ENCODE data around the gene IGHMBP2.

The IGHMBP2 gene

DNA sequence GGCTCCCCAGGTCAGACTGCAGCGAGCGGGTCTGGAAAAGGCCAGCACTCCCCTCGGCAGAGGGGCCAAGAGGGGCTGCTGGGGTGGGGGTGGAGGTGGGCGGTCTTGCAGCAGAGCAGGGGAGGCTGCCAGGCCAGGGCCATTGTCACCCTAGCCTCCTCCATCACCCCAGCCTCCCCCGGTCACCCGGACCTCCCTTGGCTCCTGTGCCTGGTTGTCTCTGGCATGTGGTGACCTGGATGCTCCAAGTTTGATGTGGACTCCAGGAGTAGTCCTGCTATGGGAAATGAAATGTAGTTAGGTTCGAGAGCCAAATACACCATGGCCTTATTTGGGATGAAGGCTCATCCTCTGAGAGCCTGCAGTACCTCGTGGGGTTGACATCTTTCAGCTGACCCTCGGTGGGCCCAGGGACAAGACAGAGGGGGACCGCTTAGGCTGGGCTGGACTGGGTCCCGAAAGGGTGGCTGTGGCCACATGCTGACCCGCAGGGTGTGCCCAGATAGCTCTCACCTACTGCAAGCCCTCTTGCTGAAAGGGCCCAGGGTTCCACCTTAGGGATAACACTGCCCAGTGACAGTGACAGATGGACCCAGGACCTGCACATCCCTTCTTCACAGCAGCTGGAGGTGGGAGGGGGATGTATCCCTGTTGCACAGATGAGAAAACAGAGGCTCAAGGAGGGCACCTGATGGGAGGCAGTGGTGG is 53.0 kb downstream of the IGHMBP2 start:
- TF ChIP-seq, protein P1, sequence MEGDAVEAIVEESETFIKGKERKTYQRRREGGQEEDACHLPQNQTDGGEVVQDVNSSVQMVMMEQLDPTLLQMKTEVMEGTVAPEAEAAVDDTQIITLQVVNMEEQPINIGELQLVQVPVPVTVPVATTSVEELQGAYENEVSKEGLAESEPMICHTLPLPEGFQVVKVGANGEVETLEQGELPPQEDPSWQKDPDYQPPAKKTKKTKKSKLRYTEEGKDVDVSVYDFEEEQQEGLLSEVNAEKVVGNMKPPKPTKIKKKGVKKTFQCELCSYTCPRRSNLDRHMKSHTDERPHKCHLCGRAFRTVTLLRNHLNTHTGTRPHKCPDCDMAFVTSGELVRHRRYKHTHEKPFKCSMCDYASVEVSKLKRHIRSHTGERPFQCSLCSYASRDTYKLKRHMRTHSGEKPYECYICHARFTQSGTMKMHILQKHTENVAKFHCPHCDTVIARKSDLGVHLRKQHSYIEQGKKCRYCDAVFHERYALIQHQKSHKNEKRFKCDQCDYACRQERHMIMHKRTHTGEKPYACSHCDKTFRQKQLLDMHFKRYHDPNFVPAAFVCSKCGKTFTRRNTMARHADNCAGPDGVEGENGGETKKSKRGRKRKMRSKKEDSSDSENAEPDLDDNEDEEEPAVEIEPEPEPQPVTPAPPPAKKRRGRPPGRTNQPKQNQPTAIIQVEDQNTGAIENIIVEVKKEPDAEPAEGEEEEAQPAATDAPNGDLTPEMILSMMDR (IDR thresholded peaks at IDR 0.05) = no peak

DNA sequence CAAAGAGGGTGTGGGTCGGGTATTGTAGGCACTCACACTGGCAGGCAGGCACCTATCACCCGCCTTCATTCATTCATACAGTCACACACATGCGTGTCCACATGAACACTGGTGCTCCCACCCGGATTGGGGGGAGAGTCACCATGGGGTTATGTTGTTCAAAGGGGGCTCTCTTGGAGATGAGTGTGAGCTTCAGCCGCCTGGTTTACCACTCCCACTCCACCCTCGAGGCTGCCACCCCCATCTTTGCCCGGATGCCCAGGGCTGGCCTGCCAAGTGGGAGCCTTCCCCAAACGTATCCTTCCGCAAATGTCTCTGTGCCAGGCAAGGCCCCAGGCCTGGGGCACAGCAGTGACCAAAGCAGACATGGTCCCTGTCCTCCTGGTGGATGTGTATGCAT is 54.5 kb downstream of the IGHMBP2 start:
- TF ChIP-seq, protein P1 (IDR thresholded peaks at IDR 0.05) = no peak

DNA sequence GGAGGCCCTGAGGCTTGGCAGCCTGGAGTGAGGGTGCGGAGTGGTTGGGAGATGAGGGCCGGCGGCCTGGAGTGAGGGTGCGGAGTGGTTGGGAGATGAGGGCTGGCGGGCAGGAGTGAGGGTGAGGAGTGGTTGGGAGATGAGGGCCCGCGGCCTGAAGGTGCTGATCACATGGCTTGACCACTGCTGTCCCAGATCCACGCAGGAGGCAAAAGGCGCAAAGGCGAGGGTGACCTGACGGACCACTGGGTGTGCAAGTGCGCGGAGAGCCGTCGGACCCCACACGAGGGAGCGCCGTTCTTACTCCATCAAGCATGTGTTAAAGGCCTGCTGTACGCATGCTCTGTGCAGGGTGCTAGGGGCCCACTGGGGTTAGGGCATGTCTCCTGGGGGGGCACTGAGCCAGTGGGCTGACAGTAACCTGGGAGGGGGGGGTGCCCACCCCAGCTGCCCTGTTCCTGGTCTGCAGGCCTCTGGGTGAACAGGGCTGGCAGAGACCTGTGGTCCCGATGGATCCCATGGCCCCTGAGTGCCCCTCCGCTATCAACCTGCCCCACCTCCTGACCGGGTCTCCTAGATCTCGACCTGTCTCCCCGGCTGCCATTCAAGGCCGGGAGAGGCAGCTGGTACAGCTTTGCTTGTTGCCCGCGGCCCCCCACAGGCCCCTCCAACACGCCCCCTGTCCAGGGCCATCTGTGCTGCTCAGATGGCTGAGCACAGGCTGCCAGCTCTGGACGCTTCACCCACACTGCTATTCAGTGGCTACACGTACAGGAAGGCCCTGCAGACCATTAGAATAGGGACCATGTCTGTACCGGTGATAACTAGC is 56.0 kb downstream of the IGHMBP2 start:
- TF ChIP-seq, protein P1 (IDR thresholded peaks at IDR 0.05) = no peak

DNA sequence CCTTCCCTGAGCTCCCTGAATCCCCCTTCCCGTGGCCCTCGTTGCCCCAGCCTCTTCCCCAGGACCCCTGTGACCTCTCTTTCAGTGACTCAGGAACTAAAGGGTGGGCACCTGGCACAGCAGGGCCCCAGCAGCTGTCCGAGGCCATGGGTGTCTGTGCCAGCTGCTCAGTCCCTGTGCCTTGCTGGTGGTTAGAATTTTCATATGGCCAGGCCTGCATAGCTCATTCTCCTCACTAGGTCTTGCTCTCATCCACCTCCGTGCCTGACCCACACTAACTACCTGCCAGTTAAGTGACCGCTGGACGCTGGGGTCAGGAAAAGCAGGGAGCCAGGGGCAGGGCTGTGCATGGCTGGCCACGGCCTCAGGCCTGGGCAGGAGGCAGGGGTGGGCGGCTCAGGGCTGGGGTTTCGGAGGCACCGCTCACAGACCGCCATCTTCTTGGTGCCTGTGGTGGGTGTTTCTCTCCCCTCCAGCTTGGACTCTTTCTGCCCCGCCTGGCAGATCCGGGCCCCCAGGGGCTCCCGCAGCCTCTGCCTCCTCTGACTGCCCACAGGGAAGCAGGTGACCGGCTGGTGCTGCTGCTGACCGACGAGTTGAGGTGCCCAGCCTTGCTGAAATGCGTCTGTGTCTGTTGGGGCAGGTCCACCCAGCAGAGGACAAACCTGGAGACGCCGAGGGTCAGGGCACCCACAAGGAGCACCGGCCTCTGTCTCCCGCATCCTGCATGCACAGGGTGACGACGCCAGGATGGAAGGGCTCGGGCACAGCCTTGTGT is 56.8 kb downstream of the IGHMBP2 start:
- TF ChIP-seq, protein P1 (IDR thresholded peaks at IDR 0.05) = no peak

DNA sequence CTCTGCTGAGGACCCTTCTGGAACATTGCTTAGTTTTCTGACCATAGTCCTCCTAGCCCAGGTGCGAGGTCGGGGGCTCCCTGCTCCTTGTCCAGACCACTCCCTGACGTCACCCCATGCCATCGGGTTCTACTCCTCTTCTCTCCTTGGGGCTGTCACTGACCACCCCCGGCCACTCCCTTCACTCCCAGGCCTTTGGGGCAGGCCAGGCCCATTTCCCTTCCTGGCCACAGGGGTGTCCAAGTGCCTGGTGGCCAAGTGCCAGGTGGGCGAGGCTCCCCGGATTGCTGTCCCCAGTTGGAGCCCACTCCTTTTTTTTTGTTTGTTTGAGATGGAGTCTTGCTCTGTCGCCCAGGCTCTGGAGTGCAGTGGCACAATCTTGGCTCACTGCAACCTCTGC is 57.6 kb downstream of the IGHMBP2 start:
- TF ChIP-seq, protein P1 (IDR thresholded peaks at IDR 0.05) = no peak

DNA sequence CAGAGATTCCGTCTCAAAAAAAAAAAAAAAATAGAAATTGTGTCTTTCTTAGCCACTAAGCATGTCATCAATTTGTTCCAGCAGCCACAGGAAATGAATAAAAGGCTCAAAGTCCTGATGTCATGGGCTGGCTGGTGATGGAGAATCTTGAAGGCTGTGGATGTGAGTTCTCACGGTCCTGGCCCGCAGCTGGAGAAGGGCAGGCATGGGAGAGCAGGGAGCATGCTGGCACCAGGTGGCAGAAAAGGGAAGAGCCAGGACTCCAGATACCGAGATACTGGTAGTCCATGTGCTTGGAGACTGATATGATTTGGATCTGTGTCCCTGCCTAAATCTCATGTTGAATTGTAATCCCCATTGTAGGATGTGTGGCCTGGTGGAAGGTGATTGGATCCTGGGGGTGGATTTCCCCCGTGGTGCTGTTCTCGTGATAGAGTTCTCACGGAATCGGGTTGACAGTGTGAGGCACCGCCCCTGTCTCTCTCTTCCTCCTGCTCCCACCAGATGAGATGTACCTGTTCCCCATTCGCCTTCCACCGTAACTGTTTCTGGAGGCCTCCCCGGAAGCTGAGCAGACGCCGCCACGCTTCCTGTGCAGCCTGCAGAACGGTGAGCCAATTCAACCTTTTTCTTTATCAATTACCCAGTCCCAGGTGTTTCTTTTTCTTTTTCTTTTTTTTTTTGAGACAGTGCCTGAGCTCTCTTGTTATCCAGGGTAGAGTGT is 59.0 kb downstream of the IGHMBP2 start:
- TF ChIP-seq, protein P1 (IDR thresholded peaks at IDR 0.05) = no peak

DNA sequence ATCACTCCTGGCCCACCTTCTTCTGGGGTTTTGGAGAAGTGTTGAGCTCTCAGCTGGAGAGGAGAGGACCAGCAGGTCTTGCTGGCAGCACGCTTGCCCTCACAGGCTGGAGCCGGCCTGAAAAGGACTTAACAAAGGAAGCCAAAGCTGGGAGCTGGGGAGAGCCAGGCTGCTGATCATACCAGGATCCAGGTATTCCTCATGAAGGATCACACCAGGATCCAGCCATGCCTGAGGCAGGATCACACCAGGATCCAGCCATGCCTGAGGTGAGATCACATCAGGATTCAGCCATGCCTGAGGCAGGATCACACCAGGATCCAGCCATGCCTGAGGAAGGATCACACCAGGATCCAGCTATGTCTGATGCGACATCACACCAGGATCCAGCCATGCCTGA is 60.1 kb downstream of the IGHMBP2 start:
- TF ChIP-seq, protein P1 (IDR thresholded peaks at IDR 0.05) = no peak
